T-helper 2 cell treated with Interferon-gamma antibody and Interleukin-4, amounts not matched to agents 100 ng/mL and 5 ng/mL, for 36 hours (primary cell): ENCODE measurements around the gene NOC4L. TPM values are rescaled to one million over a fixed set of nuclear protein-coding genes. Genes with fewer than 3 reads are reported as not detected.
"Not testable (repeated sequence)": the region's sequence is repeated elsewhere in the genome, so short reads cannot be mapped to it uniquely, and the experiment has no call there.

Experiments used
- intact Hi-C: fragments of 100-400 bp; cut with micrococcal nuclease; formaldehyde crosslinking; loops from one replicate; pipeline ENCODE4 v1.15.1; 2023
- total RNA-seq: library from RNA; stranded (reverse); gene quantifications from 2 replicates; pipeline ENCODE4 v1.2.3, GENCODE V29; 2022

The NOC4L gene
- total RNA-seq, 1 donor from 2014 or later = 33.5 TPM

DNA sequence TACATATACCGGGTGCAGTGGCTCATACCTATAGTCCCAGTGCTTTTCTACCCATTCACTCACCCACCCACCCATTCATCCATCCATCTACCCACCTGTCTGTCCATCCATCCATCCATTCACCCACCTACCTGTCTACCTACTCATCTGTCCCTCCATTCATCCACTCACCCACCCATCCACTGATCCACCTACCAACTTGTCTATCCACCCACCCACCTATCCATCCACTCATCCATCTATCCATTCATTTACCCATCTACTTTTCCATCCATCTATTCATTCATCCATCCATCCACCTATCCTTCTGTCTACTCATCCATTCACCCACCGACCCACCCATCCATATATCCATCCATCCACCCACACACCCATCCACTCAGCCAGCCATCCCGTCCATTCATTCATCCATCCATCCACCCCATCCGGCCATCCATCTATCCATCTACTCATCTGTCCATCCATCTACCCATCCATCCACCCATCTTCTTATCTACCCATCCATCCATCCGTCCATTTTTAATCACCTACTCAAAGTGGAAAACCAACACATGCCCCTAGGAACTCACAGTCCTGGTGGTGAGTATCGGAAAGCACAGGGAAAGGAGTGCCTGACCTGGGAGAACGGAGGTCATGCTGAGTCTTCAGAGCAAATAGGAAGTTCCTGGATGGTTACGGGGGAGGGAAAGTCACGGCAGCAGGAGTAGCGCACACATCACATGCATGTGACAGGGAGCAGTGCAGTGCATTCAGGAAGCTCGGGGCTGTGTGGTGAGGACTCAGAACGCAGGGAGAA is 20.1 kb upstream of the NOC4L start:
- intact Hi-C loops = no loop called here

DNA sequence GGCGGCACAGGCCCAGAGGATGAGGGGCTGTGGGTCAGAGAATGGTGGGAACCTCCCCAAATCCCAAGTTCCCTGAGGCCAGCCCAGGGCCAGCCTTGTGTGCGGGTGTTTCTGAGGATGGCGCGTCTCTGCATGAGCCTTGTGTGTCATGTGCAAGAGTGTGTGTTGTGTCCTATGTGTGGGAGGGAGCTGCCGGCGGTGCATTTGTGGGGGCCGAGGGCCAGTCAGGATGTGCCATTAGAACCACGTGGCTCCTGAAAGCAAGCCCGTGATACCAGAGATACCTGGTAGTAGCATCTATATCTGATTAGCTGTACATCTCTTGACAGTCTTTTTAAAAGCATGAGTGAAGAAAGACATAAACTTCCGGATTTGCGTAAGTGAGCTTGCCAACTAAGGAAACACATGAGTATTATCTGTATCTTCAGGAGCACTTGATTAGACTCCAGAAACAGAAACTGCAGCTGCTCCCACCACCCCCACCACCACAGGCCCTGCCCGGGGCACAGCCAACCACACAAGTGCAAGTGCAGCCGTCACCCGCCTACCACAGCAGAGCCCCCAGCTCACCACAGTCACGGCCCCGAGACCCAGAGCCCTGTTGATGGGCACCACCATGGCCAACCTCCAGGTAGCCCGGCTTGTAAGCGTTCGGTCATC is 19.4 kb upstream of the NOC4L start:
- intact Hi-C loops = no loop called here

DNA sequence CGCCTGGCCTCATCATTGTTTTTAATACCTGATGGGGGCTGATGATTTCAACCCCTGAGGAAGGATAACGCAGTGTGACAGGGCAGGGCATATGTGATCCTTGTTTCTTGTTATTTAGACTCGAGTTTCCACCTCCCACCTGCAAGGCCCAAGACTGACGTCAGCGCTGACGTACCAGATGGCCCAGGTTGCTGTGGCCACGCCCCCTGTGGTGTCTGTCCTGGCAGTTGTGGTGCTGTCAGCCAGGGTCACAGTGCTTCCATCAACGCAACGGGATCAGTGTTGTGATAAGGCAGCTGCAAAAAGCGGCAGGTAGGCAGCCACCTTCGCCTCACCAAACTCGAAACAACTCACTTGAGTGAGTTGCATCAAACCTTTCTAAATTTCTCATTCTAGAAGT is 18.5 kb upstream of the NOC4L start:
- intact Hi-C loops = no loop called here

DNA sequence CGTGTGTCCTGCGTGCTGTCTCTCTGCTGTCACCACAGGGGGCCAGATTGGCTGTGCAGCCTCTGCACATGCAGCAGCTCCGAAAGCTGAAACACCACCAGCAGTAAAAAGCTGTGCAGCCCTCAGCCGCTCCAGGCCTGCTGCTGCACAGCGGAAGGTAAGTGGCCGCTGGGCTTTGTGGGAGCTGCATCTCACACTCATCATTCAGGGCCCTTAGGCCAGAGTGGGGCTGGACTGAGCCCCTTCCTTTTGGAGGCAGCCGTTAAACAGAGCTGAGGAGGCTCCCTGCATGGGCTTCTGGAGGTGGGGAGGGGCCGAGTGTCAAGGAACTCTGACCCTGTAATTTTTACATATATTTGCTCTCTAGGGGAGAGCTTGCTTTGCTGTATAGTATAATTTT is 17.2 kb upstream of the NOC4L start:
- intact Hi-C loops = no loop called here

DNA sequence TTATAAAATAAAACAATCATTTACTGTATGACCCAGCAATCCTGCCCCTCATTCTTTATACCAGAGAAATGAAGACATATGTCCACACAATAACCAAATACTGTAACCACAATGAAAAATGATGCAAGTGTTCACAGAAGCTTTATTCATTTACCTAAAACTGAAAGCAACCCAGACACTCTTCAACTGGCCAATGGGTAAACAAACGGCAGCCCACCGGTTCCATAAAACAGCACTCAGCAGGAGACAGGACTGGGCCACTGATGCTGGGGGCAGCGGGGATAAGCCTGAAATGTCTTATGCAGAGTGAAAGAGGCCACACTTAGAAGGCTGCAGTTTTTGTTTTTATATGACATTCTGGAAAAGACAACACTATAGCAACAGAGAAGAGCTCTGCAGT is 15.2 kb upstream of the NOC4L start:
- intact Hi-C loops = no loop called here

DNA sequence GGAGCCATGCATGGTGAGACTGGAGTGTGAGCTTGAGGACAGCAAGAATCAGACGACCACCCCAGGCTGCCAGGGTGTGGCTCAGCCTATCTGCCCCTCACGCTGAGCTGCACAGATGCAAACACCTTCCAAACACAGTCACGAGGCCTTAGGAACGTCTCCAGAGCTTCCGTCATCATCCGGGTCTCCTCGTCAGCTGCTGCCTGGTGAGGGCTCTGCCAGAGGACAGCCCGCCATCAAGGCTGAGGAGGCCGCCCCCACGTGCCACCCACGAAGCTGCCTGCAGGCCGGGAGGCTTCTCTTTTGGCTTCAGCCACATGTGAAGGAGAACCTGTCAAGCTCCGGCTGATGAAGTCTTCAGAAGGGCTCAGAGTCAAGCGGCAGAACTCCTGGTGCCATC is 13.6 kb upstream of the NOC4L start:
- intact Hi-C loops = no loop called here

DNA sequence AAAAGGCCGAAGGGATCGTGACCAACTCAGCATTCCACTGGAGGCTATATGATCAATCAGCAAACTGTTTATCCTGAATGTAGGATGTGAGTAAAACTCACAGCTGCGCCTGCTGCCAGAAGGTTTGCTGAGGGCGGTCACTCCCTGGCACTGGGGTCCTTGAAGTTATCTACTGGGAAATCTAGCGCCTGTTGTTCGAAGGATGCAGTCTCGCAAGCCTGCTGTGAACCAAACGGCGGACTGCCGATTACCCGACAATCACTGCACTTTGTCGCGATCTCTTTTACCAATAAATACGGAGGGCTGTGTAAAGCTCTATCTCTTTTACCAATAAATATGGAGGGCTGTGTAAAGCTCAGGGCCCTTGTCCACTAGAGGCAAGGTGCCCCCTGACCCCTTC is 13.0 kb upstream of the NOC4L start:
- intact Hi-C loops = no loop called here

DNA sequence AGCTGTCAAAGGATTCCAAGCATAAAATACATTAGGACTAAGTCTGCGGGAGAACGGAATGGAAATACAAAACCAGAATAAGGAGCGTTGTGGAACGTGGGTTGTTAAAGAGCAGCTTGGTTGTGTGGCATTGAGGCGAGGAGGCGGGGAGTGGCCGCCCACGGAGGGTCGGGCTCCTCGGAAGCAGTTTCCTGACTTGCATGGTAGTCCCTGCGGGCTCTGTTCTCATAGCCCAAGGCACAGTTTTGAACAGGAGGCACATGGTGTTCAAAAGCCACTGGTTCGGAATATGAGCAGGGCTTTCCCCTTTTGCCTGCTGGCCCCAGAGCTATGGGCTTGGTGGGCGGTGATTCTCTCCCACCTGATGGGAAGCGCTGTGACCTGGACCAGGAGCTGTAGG is 12.3 kb upstream of the NOC4L start:
- intact Hi-C loops = no loop called here

DNA sequence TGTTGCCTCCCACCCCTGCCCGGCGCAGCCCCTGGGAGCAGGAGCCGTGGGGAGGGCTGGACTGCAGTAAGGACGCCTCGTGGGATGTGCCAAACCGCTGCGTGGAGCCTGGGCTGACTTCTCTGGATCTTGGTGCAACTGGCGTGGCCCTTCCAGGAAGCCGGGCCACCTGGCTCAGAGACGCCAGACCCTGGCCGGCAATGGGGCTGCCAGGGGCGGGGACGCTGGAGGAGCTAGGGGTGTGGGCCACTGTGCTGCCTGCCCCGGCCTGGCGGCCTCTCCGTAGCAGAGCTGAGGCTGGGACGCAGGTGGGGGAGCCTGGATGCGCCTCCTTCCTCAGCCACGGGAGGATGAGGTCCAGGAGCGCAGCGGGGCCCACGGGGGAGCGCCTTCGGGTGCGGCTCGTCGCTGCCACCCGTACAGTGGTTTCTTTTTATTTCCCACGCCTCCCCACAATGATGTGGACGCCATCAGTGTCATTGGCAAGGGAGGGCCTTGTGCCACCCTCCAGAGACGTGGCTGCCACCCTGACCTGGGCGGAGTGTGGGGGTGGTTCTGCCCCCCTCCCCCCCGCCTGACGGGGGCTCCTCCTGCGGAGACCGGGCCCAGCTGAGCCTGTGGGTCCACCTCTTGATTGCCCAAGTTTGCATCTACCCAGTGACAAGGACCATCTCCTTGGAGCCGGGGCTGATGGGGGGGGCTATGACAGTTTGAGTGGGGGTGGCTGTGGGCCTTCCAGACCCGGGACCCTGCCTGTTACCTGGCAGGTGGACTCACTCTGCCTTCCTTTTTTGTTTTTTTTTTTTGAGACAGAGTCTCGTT is 11.4 kb upstream of the NOC4L start:
- intact Hi-C loops = no loop called here

DNA sequence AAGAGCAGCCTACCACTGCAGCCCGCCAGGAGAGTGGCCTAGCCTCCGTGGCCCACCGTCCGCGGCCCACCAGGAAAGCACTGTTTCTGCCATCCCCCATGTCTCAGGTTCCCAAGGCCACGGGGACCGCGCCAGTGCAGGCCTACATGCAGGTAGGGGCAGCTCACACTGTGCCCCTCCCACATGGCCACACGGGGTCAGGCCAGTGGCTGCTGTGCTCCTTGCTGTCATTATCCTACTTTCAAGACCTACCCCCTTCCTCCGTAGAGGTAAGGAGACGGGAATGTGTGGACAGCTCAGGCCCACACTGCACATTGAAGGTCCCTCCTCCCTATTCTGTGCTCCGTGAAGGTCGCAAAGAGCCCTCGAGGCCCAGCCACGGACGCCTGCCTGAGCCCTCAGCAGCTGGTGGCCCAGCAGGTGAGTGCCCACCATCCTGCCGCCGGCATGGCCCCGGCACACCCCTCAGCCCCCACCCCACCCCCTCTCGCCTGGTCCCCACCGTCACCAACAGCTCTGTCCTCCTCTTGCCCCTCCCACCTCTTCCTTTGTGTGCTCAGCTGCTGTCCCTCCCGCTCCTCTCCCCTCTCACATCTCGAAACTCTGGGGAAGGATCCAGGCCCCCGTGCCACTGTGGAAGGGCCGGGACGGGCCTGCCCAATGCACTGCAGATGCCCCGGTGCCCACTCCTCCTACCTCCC is 10.2 kb upstream of the NOC4L start:
- intact Hi-C loops = no loop called here

DNA sequence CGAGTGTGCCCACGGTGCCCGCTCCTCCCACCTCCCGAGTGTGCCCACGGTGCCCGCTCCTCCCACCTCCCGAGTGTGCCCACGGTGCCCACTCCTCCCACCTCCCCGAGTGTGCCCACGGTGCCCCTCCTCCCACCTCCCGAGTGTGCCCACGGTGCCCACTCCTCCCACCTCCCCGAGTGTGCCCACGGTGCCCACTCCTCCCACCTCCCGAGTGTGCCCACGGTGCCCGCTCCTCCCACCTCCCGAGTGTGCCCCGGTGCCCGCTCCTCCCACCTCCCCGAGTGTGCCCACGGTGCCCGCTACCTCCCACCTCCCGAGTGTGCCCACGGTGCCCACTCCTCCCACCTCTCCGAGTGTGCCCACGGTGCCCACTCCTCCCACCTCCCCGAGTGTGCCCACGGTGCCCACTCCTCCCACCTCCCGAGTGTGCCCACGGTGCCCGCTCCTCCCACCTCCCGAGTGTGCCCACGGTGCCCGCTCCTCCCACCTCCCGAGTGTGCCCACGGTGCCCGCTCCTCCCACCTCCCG is 9.5 kb upstream of the NOC4L start:
- intact Hi-C loops = not testable (repeated sequence)

DNA sequence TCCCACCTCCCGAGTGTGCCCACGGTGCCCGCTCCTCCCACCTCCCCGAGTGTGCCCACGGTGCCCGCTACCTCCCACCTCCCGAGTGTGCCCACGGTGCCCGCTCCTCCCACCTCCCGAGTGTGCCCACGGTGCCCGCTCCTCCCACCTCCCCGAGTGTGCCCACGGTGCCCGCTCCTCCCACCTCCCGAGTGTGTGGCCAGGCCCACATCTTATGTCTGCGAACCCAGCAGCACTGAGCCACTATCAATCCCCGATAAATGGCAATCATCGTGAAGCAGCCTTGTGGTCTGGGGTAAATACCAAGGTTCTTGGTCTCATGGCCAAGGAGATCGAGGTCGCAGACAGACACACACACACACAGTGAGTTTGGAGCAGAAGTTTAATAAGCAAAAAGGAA is 8.0 kb upstream of the NOC4L start:
- intact Hi-C loops = not testable (repeated sequence)

DNA sequence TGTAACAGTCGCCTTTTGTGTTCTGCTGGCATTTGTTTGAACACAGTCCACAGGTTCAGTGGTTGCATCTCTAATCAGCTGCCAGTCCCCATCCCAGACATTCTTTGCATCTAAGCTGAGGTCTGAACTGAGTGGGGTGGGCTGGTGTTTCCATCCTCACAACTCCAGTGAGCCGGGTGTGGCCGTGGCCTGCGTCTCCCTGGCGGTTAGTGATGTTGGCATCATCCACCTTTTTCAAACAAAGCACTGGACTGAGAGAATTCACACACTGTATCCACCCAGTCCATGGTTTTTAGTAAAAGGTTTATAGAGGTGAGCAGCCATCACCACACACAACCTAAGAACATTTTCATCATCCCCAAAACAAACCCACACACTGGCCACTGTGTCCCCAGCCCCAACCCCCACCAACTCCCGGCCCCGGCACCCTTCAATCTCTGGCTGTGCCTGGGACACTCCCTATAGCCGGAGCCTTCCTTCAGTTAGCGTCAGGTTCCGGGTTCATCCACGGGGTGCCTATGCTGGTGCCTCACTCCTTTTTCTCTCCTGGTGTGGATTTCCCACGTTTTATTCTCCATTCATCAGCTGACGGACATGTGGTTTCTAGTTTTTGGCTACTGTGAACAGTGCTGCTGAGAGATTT is 6.7 kb upstream of the NOC4L start:
- intact Hi-C loops = no loop called here

DNA sequence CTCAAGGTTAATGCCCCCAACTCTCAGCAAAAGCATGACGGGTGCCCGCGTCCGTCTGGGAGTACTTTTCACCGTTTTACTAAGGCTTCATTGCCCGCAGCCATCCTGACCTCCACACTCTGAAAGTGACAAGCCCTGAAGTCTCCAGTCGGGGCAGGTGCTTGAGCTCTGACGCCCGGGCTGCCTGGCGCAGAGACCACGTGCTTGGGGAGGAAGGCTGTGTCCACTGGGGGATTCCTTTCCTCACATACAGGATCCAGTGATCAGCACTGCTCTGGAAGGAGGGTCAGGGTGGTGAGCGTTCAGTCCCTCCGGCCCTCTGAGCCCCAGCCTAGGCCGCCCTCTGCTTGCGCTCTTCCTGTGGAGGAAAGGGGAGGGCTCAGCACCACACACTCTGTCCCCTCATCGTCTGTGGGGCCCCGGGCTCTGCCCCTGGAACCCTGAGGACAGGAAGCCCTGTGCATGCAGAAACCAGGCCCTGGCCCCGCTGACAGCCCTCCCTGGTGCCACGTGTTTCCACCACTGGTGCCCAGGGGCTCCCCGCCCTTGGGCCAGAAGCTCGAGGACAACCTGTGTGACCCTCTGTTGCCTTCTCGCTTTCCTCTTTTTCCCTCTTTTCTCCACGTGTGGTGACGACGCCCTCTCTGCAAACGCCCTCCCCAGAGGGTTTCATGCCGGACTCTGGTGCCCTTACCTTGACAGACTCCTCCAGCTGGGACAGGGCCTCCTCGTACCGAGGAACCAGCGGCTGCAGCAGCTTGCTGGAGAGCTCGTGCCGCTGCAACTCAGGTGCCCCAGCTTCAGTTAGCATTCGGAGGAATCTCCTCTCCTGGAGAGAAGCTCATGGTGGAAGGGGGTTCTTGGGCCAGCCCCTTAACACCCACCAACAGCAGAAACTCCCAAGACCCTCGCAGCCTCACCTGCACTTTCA is 5.1 kb upstream of the NOC4L start:
- intact Hi-C loops = no loop called here

DNA sequence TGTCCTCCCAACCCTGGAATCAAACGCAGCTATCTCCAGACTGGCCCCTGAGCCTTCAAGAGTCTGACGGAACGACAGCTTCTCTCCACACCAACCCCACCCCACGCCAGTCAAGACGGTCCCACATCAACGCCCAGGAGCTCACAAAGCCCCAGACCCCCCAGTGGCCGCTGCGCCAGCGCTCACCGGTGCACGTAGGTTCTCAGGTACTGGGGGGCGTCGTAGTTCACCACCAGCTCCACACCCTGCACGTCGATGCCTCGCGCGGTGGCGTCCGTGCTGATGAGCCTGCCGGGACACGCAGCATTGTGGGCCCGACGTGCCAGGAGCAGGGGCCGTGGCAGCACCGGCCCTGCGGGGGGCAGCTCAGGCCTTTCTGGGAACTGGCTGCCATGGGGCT is 4.3 kb upstream of the NOC4L start:
- intact Hi-C loops = loop anchor here (5.0 to 10.0 kb wide), 2 partner anchors 245 to 547 kb away; partner anchors contain the start of genes POLE, PXMP2 and ULK1

DNA sequence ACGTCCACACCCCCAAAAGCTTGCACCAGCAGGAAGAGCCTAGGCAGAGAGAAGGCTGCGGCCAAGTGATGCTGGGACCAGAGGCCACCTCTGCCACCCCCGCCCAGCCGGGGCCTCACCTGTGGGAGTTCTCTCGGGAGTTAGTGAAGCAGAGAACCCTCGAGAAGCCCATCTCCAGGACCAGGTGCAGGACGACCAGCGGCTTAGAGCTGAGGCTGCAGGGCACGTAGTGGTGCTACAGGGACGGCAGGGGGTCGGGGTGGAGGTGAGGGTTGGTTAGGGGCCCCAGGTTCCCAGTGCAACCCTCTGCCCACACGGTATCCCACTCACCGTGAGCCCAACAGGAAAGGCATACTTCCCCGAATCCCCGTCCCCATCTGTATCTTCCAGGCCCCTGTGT is 3.8 kb upstream of the NOC4L start:
- intact Hi-C loops = loop anchor here (5.0 to 10.0 kb wide), 2 partner anchors 246 to 547 kb away; partner anchors contain the start of genes POLE, PXMP2 and ULK1

DNA sequence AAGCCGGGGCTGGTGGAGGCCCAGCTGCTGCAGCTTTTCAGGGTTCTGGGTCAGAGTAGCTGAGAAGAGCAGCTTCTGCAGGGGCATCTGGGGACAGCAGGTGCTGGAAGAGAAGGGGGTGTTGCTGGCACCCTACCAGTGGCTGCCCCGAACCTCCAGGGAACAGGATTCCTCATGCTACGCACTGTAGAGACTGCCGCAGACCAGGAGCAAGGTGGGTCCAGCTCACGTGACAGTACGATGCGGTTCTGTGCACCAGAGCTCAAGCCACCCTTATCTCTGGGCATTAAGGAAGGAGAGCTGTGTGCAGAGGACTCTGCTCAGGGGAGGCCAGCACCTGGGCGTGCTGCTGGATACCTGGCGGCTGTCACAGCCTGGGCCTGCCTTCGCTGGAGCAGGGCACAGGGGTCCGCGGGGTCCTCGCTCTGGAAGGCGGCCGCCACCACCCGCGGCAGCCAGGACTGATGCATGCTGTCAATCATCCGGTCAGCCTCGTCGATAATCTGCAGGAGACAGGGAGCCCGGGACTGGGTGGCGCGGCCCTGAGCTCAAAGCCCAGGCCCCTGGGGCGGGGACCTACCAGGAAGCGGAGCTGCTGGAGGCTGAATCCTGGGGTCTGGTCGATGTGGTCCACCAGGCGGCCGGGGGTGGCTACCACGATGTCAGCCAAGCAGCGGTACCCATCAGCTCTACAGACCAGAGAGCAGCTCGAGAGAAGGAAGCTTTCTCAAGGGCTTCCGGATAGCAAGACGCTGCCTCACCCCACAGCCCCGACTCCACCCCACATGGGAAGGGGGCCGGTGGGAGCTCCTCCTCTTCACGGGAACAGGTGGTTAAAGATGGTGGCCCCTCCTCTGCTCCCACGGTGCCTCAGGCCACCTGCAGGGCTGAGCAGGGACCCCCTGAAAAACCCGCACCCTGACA is 3.1 kb upstream of the NOC4L start:
- intact Hi-C loops = loop anchor here (5.0 to 10.0 kb wide), 2 partner anchors 246 to 546 kb away; partner anchors contain the start of genes POLE, PXMP2 and ULK1

DNA sequence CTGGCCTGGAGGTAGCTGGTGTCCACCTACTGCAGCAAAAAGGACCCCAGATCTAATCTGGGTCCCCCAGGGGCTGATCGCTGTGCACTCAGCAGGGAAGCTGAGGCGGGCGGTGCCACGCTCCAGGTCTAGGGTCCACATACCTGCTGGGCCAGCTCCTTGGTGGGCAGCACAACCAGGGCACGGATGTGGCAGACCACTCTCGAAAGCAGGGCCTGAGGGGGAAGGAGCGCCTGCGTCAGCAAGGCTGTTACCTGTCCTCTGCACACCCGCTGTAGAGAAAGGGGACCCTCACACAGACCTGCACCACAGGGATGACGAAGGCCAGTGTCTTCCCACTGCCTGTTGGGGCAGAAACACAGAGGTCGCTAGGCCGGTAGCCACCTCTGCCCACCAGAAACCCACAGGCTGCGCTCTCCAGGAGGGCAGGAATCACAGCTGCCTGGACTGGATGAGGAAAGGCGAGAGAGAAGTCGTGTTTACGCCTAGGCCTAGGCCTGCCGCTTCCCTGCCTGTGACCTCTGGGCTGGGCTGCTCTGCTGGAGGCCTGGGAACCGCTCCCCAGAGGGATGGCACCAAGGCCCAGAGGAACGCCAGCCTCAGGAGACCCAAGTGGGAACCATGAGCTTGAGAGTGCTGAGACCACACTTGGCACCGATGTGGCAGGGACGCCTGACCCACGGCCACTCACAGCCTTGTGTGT is 2.1 kb upstream of the NOC4L start:
- intact Hi-C loops = loop anchor here (5.0 to 10.0 kb wide), 2 partner anchors 247 to 545 kb away; partner anchors contain the start of genes POLE, PXMP2 and ULK1
